ENCODE measurements around the gene C10orf71.

Gene C10orf71

GRCh38 chr10:49362596-49363260, 63.8 kb downstream of the C10orf71 start:
- DNase-seq = no peak

DNA sequence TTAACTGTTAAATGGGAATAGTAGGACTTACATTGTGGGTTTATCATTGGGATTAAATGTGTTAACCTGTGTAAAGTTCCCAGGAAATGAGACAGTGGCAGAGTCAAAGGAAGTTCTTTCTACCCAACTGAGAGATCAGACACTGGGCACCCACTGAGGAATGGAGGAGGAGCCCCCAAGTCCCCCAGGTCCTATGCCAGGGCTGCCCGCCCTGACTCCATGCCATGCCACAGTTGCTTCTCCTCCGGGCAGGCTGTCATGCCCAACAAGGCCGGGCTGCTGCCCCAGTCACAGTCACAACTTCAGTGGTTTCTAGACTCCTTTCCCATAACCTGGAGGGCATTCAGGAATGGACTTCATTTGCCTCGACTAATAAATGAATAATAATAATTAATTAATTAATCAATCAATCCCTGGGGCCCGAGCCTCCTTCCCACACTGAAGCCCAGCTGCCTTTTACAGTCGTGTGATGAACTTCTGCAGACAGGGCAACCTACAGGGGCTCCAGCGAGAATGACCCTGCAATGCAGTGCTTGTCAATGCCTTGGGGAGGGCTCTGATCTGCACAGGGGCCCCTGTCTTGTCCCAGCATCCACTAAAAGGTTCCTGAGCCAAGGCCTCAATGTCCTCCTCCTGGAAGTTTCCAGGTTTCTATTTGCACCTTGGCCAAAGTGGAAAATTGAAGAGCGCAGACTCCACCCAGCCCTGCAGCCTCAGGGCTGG, 64.5 kb downstream of the C10orf71 start:
- no peak for DNase-seq

DNA sequence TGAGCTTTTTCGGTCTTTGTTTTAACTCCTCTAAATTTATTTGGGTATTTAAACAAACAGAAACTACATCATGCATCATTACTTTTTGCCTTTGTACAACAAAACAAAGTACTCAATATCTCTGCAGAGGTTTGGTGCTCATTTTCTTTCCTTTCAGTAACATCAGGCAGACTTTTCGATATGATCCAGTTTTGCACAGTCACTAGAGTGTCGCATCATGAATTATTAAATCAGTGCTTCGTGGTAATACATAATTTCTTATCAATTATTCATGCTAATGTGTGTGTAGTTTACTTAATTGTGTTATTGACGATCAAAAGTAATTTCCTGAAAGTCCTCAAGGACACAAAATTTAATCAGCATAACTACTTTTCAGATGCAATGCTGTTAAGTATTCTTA, 65.1 kb downstream of the C10orf71 start:
- DNase-seq = no peak

DNA sequence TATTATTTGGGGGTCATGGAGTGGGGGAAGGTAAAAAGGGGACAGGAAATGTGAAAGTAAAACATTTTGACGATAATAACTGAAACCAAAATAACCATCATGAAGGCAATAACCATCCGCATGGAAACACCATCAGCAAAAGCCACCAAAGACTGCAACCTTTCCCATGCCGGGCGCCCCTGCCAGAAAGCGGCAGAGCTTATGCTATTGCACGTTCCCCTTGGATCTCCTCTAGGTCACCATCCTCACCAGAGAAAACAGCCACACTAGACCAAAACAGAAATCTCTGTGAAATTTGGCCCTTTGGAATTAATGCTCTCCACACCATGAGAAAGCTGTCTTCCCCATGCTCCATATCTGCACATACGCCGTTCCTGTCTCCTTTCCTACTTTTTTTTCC, 65.8 kb downstream of the C10orf71 start:
- no peak for DNase-seq

GRCh38 chr10:49365275-49365674, 66.3 kb downstream of the C10orf71 start:
- no peak for DNase-seq

DNA sequence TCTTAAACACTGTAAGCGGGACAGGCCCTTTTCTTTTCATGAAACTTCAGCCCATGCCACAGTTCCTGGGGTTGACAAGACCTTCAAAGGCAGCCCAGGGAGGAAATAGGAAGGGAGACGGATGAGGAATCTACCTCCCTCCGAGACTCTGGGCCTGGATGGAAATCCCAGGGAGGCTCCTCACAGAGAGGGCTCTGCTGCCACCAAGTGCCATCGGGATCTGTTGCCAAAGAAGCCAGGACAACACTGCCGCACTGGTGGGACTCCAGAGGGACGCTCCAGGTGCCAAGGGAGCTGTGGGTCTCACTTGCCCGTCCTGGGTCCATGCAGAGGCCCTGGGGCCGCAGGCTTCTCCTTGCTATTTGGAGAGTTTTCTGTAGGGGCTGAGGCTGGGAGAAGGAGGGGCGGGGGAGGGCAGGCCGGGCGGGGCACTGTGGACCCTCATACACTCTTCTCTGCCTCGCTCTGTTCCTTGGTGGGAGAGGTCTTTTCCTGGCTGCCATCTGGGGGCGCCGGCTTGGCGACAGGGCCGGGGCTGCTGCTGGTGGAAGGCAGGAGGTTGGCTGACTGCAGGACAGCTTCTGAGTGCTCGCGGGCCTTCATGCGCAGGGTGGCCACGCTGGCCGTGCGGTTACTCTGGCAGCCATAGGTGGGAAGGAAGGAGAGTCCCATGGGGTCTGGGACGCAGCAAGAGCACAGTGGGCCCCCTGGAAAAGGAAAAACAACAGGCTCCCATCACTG, 66.9 kb downstream of the C10orf71 start:
- no peak for DNase-seq

DNA sequence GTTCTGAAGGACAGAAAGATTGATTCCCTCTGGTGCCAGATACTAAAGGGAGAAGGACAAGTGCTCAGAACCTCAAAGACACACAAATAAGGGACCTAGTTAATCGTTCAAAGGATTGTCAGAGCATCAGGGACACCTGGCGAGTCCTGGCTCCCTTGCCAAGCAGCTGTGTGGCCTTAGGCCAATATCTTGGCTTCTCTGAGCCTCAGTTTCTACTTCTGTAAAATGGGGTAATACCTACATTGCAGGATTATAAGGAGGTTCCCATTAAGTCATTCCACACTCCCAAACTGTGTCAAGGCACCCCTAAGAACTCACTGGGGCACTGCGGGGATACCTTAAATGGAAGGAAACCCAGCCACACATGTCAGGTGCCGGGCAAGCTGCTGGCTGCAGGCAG, 67.5 kb downstream of the C10orf71 start:
- DNase-seq = no peak

GRCh38 chr10:49367600-49367999, 68.6 kb downstream of the C10orf71 start:
- no peak for DNase-seq

GRCh38 chr10:49368256-49368655, 69.3 kb downstream of the C10orf71 start:
- DNase-seq = no peak

- DNase-seq = no peak
Measured at GRCh38 chr10:49369216-49370162, 70.5 kb downstream of the C10orf71 start.

DNA sequence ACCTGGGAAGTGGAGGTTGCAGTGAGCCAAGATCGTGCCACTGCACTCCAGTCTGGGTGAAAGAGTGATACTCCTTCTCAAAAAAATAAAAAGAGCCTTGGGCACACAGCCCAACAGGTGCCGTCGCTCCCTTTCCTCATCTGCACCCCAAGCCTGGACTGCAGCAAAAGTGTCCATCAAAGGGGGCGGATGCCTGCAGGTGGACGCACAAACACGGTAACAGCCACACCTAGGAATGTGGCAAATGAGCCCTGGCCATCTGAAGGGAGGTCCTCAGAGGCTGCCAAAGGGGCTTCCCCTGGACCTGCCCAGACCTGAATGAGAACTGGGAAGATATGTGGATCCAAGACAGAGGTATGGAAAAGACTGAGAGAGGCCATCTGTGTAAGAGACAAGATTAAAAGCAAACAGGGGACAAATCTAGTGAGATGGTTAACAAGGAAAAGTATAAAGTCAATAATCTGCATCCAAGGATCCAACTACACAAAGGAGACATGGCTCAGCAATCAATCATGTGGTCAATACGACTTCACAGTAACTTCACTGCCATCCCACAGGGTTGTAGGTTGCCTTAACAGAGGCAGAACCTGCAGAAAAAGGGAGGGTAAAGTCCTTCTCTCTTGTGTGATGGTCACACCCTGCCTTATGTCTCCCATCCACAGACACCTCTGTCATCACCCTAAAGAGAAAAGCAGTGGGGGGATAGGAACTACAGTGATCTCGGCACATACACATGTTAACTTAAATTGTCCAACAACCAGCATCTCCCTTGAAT, 71.5 kb downstream of the C10orf71 start:
- DNase-seq = no peak

DNA sequence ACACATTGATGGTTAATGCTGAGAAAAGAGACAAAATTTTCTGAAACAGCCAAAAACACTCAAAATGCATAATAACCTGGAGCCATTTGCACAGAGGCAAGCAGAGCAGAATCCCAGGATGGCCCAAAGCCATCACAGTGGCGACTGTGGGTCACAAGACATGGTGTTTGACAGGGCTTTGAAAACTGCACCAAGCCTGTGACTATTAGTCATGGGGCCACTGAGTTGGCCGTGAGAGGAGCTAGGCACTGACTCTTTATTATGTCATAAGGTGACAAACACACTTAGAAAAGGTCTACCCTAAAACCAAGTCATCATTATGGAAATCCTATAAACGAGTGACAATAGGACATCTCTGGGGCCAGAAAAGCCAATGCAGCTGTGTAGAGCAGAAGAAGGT, 73.0 kb downstream of the C10orf71 start:
- no peak for DNase-seq

- DNase-seq = no peak
Measured at GRCh38 chr10:49373361-49373760, 74.4 kb downstream of the C10orf71 start.

DNA sequence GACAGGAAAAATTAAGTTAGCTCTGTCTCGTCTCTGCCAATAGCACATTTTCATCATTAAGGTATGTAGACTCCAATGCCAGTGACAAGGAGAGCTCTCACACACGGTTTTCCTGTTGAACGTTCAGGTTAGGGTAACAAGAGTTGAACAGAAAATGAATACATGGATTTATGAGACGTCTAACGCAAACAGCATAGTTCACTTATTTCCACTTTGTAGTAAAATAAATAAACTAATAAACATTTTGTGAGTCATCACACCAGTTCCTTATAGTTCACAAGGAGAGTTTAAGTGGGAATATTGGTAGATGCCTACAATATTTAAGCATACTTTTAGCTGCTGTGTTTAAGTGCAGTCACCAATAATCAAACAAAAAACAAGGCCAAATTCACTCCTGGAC, 75.8 kb downstream of the C10orf71 start:
- DNase-seq = no peak

DNA sequence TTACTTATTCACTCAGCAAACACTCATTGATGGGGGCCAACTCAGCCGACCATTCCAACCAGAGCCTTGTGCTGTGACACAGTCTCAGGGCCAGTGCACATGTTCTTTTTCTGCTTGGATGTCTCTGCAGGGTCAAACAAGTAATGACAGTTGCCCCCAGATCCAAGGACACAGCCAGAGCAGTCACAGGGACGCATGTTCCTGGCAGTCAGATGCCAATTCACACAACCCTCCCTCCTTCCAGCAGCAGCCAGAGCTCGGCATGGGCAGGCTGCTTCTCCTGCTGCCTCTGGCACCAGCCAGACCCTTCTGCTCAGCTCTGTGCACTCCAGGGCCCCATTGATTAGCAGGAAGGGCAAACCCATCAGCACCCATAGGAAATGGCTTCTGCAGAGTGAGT, 76.6 kb downstream of the C10orf71 start:
- no peak for DNase-seq
